OCI-LY1 (cell line): ENCODE results near the gene CEMIP2.

Experiments
- CTCF ChIP-seq: fragments of 200-600 bp; sonication (generic), shearing (Covaris generic); IDR thresholded peaks from 2 replicates; pipeline ENCODE4 v1.5.1; 2017; ENCODE audit warnings: mild to moderate bottlenecking, antibody characterized with exemption, low read length, moderate library complexity, mixed read lengths
- EZH2 ChIP-seq: fragments of 200-600 bp; sonication (generic), shearing (Covaris generic); IDR thresholded peaks from 2 replicates; pipeline ENCODE4 v1.8.0; 2017; ENCODE audit warnings: borderline replicate concordance, mixed run types, mild to moderate bottlenecking, antibody characterized with exemption, low read length, moderate library complexity, mixed read lengths

- TF ChIP-seq CTCF (no peak), EZH2 (no peak)
These were observed 45.9 kb upstream of the CEMIP2 start for GRCh38 chr9:71814226-71814625.
